ENCODE data around the gene CEP55.

Gene CEP55

DNA sequence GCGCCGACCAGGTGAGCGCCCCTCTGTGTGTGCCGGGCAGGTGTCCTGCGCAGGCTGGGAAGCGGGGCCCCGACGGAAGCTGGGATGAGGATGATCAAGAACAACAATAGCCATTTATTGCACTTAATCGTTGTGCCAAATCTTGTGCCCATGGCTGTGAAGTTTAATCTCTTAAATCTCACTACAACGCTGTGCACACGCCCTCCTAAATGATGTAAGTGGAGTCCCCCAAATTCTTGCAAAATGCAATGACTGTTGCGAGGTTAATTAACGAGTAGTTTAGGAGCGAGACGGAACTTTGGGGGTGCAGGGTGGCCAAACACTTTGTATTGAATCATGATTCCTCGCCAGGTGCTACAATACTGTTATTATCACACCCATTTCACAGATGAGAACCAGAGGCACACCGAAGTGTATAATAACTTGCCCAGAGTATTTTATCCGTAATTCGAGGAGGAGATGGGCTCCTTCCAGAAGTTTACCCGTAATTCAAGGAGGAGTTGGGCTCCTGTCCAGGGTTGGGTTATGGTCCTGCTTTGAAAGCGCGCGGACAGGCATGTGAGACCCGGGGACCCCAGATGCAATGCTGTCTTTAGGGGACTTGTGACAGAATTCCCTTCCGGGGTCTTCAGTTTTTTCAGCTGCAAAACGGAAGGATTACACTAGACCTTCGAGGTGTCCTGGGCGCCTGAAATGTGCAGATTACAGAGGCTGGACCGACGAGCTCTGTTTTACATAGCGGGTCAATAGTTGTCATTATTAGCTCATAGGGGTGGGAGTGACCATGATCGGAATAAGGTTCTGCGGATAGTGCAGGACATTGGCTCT is 71.1 kb downstream of the CEP55 start:
- DNase-seq = no peak

DNA sequence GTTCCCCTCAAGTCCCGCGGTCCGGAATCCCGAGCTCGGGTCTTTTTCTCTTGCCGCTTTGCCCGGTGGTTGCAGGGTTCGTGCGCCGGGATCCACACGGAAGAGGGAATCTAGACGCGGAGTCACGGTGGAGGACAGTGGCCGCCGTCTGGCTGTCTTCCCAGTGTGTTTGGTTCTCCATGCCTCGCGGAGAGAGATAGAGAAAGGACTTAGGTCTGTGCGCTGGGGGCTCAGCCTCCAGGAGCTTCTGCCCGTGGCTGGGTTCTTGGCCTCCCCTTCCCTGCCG is 71.6 kb downstream of the CEP55 start:
- no peak for DNase-seq

DNA sequence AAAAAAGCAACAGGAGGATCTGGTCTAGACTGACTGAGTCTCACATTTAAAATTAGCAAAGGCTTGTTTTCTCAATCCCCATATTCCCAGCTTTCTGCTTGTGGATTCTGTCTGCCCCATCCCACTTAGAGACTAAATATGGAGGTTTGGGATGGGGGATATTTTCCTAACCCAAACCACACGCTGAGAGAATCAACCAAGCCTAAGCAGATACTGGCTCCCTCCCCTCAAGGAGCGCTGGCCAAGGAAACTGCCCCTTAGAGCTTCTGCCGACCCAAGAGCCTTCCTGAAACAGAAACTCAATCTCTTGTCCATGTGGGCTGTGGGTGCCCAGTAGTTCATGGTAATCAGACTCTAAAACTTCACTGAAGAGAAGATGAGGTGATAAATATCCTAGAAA is 74.0 kb downstream of the CEP55 start:
- DNase-seq = no peak

DNA sequence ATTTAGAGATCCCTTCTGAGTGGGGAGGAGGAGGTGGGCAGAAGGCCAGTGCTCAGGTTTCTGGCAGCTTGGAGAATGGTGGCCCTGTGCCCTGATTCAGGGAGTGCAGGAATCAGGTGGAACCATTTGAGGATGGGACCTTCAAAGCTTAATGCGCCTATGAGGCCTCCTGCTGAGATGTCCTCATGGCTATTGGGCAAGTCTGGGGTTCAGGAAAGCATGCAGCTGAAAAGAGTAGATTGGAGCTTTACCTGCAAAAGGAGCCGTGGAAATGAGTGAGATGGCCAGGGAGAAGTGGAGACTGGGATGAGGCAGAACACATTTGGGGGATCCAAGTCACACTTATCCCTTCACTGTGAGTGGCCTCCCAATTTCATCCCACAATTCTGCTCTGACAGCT is 76.2 kb downstream of the CEP55 start:
- DNase-seq = no peak

DNA sequence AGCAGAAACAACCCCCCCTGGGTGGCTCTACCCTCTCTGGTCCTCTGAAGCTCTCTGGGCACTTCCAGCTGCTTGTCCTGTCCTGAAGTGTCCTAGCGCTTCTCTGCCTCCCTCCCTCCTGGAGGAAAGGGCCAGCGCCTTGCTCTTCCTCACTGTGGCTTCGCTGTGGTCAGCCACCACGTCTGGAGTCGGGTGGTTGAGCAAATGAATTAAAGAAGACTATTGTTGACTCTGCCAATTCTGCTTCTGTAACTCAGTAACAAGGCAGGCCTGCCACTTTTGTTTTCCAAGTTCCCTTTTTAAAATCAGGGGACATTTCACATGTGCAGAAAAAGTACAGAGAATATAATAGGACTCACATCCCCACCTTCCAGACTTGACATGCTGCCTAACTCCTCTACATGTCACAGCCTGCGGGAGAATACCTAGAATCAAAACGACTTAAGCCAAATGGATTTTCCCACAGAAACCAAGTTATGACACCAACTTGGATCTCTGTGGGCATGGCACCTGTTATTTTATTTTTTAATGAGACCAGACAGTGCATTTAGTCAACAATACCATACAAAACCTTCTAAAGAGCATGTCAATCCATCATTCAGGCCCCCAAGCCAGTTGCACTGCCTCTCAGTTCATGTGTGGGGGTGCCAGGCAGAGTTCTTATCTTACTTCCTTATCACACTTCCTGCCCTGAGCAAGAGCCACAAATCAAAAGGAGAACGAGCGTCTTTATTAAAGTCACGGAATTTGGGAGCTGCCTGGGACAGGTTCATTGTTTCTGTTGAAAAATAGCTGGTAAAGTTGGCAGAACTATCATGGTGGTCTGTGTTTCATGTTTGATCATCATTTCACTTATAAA is 76.9 kb downstream of the CEP55 start:
- no peak for DNase-seq

DNA sequence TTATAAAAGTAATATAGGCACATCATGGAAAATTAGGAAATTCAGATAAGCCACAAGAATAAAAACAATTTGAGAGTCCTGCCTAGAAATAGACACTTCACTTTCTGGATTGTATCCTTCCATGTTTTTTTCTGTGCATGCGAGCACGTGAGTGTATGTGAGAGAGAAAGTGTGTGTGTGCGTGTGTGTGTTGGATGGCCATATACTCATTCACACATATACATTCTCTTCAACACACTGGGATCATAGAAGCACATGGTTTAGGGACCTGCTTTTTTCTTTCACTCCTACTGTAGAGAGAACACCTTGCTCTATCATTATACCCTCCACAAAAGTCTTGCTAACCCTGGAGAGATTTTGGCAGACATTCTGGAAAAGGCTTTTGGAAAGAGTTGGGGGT is 77.5 kb downstream of the CEP55 start:
- no peak for DNase-seq

DNA sequence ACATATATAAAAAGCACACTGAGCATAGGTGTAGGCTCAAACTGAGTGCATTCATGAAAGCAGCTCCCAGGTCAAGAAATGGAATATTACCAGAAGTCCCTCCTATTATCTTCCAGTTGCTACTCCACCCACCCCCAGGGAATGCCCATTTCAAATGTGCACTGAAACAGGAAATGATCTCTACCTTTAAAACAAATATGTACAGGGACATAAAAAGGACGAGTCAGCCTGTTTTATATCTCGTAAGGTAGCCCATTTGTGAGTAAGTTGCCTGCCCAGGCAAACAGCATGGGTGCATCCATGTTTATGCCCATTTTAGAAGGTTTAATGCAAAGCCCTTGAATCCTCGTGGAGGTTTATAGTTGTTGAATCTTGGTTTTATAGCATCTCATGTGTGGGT is 80.5 kb downstream of the CEP55 start:
- no peak for DNase-seq

DNA sequence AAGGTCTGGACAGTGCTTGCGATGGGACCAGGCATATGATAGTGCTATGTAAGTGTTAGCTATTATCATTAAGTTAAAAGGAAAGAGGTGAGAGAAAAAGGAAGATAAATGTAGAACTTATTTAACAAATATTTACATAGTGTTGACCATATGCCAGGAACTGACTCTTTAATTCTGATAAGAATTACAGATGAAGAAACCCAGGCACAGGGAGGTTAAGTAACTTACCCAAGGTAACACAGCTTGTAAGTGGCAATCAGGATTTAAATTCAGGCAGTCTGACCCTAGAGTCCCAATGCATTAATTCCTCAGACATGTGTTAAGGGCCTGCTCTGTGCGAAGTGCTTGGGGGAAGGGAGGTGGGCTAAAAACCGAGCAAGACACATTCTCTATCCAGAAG is 81.2 kb downstream of the CEP55 start:
- DNase-seq = no peak

Measured in activated CD4-positive, alpha-beta T cell treated with anti-CD3 and anti-CD28 coated beads, Interleukin-2, amount 50 U/mL, for 4 hours (primary cell).